Stimulated activated CD4-positive, alpha-beta T cell treated with anti-CD3 and anti-CD28 coated beads, Interleukin-4, amount 100 ng/mL, for 48 hours (primary cell): ENCODE results near the gene SIRT7.
A peak's percentile ranks its signal among the peaks of the same experiment; 100 is the strongest.

ENCODE experiments used
- DNase-seq, 2 donors: peaks; one replicate each; pipeline ENCODE4 v3.0.0-alpha.2; 2020; ENCODE audit warnings: low read depth in 2 of 2

SIRT7 gene, protein sequence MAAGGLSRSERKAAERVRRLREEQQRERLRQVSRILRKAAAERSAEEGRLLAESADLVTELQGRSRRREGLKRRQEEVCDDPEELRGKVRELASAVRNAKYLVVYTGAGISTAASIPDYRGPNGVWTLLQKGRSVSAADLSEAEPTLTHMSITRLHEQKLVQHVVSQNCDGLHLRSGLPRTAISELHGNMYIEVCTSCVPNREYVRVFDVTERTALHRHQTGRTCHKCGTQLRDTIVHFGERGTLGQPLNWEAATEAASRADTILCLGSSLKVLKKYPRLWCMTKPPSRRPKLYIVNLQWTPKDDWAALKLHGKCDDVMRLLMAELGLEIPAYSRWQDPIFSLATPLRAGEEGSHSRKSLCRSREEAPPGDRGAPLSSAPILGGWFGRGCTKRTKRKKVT

GRCh38 chr17:81917565-81918332 is at the start of gene SIRT7:
Gene SIRT7, minus strand, starts transcription at chr17:81918176. Its CDS starts 45 bp downstream, at chr17:81918131.
- peak; percentile 61 to 78 for DNase-seq

GRCh38 chr17:81967244-81967532 is 49.2 kb upstream of the SIRT7 start:
- no peak for DNase-seq

DNA sequence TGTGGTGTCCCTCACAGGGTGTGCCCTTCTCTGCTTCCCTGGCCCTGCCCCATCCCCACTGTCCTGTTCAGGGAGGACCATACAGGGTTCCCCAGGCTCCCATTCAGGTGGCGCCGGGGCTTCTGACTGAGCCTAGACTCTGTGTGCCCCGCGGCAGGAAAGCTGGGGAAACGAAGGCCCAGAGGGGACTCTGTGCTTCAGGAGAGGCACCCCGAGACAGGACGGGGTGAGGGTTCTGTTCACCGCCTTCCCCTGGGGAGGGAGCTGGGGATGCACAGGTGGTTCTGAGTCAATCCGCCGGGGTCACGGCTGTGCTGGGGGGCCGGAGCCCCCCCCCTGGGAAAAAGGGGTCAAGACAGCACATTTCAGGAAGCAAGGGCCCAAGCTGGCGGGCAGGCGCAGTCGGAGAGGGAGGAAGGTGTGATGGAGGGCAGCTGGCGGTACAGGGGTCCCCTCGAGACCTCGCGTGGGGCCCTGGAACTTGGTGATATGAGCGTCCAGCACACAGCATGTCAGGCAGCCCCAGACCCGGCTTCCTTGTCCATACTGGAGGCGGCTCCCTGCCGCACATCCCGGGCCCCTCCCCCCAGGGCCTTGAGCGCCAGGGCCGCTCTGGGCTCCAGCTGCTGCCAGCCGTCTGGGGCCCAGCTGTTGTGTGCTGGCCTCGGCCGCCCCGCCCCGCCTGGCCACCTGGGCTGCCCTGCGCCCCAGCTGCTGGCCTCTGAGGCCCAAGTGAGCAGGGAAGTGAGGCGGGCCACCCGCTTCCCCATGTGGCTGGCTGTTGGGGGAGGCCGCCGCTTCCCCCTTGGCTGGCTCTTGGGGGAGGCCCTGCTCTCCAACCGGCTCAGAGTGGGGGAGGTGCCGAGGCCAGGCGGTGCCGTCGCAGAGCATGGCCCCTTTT is 48.6 kb upstream of the SIRT7 start:
- no peak for DNase-seq

DNA sequence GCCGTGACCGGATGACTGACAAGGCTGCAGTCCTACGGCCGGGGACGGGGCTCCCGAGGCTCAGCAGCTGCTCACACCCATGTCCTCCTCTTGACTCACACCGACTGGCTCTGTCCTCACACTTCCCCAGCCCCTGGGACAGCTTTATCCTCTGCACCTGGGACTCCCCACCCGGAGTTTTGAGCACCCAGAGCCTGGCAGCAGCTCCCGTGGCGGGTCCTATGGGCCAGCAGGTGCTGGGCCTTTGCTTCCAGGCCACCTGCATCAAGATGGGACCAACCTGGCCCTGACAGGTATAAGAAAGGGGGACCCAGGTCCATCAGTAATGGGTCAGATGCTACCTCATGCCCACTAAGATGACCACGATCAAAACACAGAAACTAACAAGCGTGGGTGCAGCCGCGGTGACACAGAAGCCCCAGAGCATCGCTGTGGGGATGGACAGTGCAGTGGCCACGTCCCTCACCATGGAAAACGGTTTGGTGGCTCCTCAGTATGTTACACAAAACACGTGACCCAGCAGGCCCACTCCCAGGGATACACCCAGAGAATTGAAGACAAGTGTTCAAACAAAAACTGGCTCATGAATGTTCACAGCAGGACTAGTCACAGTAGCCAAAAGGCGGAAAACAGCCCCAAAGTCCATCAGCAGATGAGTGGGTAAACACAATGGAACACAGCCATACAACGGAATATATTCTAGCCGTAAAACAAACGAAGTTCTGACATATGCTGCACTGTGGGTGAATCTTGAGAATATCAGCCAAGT is 46.3 kb upstream of the SIRT7 start:
- no peak for DNase-seq

DNA sequence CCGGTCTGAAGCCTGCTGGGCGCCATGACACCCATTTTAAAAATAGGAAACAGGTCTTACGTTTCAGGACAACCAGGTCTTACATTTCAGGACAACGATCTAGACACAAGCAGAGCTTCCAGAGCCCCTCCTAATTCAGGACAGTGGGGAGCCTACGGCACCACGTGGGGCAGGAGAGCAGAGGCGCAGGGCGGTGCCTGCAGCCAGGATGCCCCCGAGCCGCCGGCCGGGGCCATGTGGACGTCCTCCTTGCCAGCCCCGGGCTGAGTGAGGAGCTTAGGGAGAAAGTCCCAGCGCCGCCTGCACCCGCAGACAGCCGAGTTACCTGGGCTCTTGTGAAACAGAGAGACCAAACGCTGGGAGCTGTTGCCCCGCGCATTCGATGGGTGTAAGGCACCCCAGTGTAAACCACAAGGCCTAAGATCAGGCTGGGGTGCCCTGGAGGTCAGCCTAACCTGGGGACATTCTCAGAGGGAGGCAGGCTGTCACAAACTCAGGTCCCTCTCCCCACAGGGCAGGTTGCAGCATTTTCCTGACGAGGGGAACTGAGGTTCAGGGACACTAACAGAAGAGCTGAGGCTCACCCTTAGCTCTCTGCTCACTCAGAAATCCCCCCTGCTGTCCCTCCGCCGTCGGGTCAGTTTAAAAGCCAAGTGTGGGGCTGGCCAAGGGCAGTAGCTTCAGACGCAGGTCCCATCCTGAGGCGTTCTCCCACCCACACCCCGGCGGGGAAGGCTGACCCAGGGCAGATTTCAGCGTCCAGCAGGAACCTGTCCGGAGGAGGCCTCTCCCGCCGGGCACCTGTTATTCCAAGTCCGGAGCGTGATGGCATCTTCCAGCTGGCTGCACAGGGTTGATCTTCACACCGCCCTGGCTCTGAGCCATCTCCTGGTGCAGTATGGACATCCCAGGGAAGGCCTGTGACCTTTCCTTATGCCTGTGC is 44.8 kb upstream of the SIRT7 start:
- DNase-seq: no peak

DNA sequence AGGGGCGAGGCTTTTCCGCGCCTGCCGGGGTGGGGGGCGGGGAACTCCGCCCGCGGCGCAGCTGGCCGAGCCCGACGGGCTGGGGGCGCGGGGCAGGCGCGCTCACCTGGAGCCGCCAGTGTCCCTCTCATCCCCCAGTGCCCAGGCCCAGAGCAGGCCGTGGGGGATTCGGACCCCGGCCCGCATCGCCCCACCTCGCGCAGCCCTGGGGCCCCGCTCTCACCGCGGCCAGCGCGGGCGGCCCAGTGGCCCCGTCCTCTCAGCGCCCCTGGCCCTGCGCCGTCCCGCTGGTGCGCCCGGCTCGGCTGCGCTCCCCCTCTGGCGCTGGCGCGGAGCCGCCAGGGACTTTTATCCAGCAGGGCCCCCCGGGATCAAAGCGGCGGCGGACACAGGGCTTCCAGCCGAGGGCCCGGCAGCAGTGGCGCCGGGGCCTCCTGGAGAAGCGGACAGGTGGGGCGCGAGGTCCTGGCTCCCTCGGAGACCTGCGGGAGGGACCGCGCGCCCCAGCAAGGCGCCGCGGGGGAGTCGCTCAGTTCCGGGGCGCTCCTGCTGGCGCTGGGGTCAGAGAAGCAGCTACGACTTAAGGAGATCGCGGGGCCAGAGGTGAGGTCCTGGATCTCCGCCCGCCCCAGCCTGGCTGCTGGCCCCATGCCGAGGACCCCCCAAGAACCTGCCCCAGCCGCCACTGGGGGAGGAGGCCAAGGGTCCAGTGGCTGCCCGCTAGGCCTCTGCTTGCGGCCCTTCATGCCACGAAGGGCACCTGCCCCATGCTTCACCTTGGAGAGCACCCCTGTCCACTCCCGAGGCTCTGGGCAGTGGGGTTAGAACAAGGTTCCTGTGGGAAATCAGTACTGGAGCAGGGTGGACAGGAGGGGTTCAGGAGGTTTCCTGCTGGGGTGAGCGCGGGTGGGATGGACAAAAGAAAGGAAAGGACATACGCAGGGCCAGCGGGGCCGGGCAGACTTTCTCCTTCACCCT is 43.8 kb upstream of the SIRT7 start:
- DNase-seq: no peak

- DNase-seq: no peak
Observed at GRCh38 chr17:81961087-81961511, 43.1 kb upstream of the SIRT7 start, which contains the start of gene NOTUM. Gene NOTUM, minus strand, starts transcription at chr17:81961187. Its CDS starts 278 bp downstream, at chr17:81960909.

DNA sequence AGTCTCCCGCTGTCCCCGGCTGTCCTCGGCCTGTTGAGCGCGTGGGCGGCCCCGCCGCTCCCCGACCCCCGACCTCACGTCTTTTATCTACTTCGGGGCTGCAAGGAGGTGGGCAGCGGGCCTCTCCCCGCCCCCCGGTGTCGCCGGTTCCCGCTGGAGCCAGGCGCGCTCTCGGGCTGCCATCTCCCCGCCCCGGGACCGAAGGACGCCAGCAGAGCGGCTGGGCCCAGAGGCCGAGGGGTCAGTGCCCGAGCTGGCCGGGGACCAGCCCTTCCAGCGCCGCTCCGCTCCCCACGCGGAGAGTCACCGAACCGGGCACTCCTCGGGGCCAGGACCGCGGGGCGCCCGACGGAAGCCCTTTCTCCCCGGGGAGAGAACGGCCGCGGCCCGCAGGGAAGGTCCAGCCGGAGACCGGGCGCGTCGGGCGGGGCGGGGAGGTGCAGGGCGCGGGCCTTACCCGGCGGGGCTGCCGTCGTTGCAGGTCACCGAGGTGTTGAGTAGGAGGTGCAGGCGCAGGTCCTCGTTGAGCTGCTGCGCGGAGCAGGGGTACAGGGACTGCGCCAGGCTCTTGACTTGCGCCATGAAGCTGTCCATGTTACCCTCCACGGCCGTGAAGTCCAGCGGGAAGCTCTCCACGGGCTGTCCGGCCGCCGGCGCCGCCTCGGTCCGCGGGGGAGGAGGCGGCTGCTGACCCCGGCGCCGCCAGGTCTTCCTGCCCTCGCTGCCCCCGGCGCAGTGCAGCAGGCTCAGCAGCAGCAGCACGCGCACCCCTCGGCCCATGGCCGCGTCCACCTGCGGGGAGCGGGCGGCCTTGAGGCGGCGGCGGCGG is 42.4 kb upstream of the SIRT7 start:
- no peak for DNase-seq

GRCh38 chr17:81959362-81960129 is 41.6 kb upstream of the SIRT7 start:
- peak; percentile 67 to 71 for DNase-seq

DNA sequence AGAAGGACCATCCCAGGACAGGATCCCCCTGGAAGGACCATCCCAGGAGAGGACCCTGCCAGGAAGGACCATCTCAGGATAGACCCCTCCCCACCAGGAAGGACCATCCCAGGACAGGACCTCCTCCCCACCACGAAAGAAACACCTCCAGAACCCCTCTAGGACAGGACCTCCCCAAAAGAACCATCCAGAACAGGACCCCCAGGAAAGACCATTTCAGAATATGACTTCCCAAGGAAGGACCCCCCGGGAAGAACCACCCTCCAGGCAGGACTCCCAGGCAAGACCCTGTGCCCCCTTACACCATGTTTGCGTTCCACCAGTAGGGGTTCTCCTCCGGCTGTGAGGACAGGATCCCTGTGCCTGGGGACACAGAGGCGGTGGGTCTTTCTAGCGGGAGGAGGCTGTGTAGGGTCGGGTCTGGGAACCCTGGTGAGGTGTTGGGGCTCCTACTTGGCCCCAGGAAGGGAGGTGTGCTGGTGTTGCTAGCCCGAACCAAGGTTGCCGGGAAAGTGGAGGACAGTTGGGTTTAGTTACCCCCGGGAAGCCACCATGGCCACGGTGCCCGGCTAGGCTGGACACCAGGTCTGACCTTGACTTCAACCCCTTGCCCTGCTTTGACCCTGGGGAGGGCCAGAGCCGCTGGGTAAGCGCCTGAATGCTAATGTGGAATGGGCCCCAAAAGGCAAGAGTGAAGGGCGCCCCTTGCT is 40.8 kb upstream of the SIRT7 start:
- DNase-seq: no peak

GRCh38 chr17:81957691-81958432 is 39.9 kb upstream of the SIRT7 start:
- no peak for DNase-seq

DNA sequence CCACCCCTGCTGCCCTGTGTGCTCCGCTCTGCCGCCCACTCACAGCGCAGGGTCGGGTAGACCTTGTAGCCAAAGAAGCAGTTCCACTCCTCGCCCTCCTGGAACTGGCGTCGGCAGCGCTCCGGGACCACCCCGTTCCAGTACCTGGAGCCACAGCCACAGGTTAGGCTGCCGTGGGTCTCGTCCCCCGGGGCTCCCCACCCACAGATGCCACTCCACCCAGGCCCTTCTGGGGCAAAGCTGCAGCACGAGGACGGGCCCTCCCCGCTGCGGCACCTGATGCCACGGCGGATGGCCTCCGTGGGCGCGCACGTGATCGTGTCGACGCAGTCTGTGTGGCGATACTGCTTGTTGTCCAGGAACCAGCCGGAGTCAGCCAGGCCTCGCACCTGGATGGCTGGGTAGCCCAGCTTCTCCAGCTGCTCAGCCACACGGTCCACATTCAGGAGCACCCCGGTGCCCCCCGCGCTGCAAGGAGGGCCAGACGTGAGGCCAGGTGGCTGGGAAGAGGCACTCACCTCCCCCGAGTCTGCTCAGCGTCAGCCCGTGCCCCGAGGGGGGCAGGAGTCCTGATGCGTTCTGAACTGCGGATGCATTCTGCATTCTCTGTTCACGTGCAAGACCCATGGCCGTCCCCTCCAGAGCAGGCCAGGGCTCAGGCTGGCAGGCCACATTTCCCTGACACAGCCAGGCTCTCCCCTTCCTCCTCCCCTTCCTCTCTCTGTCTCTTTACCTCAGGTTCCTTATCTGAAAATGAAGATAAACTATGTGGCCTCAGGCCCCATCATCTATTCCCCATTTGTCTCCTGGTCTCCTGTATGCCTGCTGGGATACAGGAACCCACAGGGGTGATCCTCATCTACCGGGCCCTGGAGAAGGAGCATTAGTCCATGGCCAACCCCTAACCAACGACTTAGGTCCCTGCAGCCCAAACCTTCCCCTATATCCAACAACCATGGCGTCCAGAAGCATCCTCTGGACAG is 38.9 kb upstream of the SIRT7 start:
- no peak for DNase-seq

DNA sequence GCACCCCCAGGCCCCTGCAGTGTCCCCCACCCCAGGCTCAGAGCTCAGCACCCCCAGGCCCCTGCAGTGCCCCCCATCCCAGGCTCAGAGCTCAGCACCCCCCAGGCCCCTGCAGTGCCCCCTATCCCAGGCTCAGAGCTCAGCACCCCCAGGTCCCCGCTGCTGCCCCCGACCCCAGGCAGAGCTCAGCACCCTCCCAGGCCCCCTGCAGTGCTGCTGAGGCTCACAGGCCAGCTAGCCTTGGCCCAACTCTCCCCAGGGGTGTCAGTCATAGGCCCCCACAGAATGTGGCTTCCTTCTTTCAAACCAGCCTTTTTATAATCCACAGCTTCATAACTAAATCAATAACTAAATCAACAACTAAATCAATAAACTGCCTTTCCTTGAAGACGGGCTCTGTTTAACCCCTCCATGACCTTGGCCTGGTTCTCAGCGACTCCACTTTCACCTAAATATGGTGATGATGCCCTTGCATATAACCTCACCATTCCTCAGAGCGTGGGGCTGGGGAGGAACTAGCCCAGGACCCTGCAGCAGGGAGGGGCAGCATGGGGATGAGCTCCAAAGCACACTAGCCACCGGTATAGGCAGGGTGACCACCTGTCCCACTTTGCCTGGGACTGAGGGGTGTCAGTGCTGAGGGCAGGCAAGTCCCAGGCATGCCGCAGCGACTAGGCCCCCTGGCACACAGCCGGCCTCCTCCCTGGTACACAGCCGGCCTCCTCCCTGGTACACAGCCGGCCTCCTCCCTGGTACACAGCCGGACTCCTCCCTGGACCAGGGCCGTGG is 38.0 kb upstream of the SIRT7 start:
- no peak for DNase-seq
